HEK293 (cell line): ENCODE measurements around the gene BPIFB4.

Experiments used
- CTCF ChIA-PET: fragments of 350-600 bp; formaldehyde crosslinking; extraction: SDS; loops from one replicate; lab custom pipeline; 2021; ENCODE audit warnings: antibody characterized with exemption; lab: Yijun Ruan, JAX
- POLR2A ChIA-PET: fragments of 300-600 bp; formaldehyde crosslinking; extraction: SDS; loops from one replicate; lab custom pipeline; 2020; ENCODE audit warnings: antibody characterized with exemption, inconsistent platforms; lab: Yijun Ruan, JAX
- H3K27ac ChIP-seq: fragments of 200-500 bp; sonication (Bioruptor generic); 2 replicates; pipeline ENCODE4 v1.5.1; 2014; ENCODE audit warnings: low read depth, low read length, control low read depth, inconsistent platforms; ENCODE audit errors: extremely low read depth
- H3K36me3 ChIP-seq, 2 experiments: fragments of 200-500 bp in 1 of 2; sonication (Bioruptor generic) in 1 of 2; 1 replicate in 1 of 2; 2 replicates in 1 of 2; pipeline ENCODE4 v1.5.1; 2014 to 2017; ENCODE audit warnings: inconsistent platforms in 2 of 2, low read length in 2 of 2; ENCODE audit not compliant: control insufficient read depth in 2 of 2, insufficient read depth in 1 of 2
- H3K4me1 ChIP-seq: fragments of 200-500 bp; sonication (Bioruptor generic); 2 replicates; pipeline ENCODE4 v1.5.1; 2014; ENCODE audit warnings: mild to moderate bottlenecking, low read length, inconsistent platforms; ENCODE audit not compliant: control insufficient read depth, insufficient read depth
- H3K4me3 ChIP-seq: 2 replicates; pipeline ENCODE4 v1.5.1; 2011; ENCODE audit warnings: low read depth, mild to moderate bottlenecking, control low read depth, low read length, moderate library complexity
- H3K9me3 ChIP-seq: fragments of 200-500 bp; sonication (Bioruptor generic); 2 replicates; pipeline ENCODE4 v1.5.1; 2014; ENCODE audit warnings: low read depth, low read length, inconsistent platforms; ENCODE audit not compliant: control insufficient read depth, insufficient read depth
- KLF7 ChIP-seq: fragments of 450-650 bp; formaldehyde crosslinking; IDR thresholded peaks from 2 replicates; pipeline ENCODE4 v1.5.1; 2016; ENCODE audit warnings: missing biosample characterization, missing genetic modification characterization, borderline replicate concordance
- MEIS1 ChIP-seq: sonication (generic); formaldehyde crosslinking; IDR thresholded peaks from 2 replicates; pipeline ENCODE4 v1.8.1; 2022; ENCODE audit warnings: missing genetic modification reagents, mild to moderate bottlenecking, borderline replicate concordance
- PRDM2 ChIP-seq: fragments of 450-650 bp; formaldehyde crosslinking; IDR thresholded peaks from 2 replicates; pipeline ENCODE4 v1.5.1; 2016; ENCODE audit warnings: missing biosample characterization, missing genetic modification characterization, borderline replicate concordance
- PRDM4 ChIP-seq: fragments of 450-650 bp; formaldehyde crosslinking; IDR thresholded peaks from 2 replicates; pipeline ENCODE4 v1.5.1; 2017; ENCODE audit warnings: missing biosample characterization, missing genetic modification characterization
- SETDB1 ChIP-seq: IDR thresholded peaks from one replicate; pipeline ENCODE4 v1.6.1; 2017; ENCODE audit warnings: mild to moderate bottlenecking, low read length, moderate library complexity, mixed read lengths; ENCODE audit not compliant: insufficient read length
- TCF7L2 ChIP-seq: IDR thresholded peaks from 2 replicates; pipeline ENCODE4 v1.6.1; 2011; ENCODE audit warnings: low read depth, mild to moderate bottlenecking, inconsistent platforms, low read length, moderate library complexity, borderline replicate concordance
- WT1 ChIP-seq: fragments of 450-650 bp; formaldehyde crosslinking; IDR thresholded peaks from 2 replicates; pipeline ENCODE4 v1.5.1; 2016; ENCODE audit warnings: missing biosample characterization, missing genetic modification characterization
- ZBTB17 ChIP-seq: fragments of 450-650 bp; formaldehyde crosslinking; IDR thresholded peaks from 2 replicates; pipeline ENCODE4 v1.5.1; 2016; ENCODE audit warnings: missing biosample characterization, missing genetic modification characterization
- ZFP41 ChIP-seq: fragments of 450-650 bp; formaldehyde crosslinking; IDR thresholded peaks from 2 replicates; pipeline ENCODE4 v1.5.1; 2016; ENCODE audit warnings: missing biosample characterization, missing genetic modification characterization, borderline replicate concordance
- ZNF133 ChIP-seq: fragments of 450-650 bp; formaldehyde crosslinking; IDR thresholded peaks from 2 replicates; pipeline ENCODE4 v1.5.1; 2016; ENCODE audit warnings: missing biosample characterization, missing genetic modification characterization
- ZNF138 ChIP-seq: fragments of 450-650 bp; formaldehyde crosslinking; IDR thresholded peaks from 2 replicates; pipeline ENCODE4 v1.5.1; 2016; ENCODE audit warnings: missing biosample characterization, missing genetic modification characterization, borderline replicate concordance
- ZNF157 ChIP-seq: fragments of 450-650 bp; formaldehyde crosslinking; IDR thresholded peaks from 2 replicates; pipeline ENCODE4 v1.5.1; 2016; ENCODE audit warnings: missing biosample characterization, missing genetic modification characterization
- ZNF2 ChIP-seq: fragments of 450-650 bp; formaldehyde crosslinking; IDR thresholded peaks from 2 replicates; pipeline ENCODE4 v1.5.1; 2016; ENCODE audit warnings: missing biosample characterization, missing genetic modification characterization
- ZNF239 ChIP-seq: fragments of 450-650 bp; formaldehyde crosslinking; IDR thresholded peaks from 2 replicates; pipeline ENCODE4 v1.5.1; 2016; ENCODE audit warnings: missing biosample characterization, missing genetic modification characterization
- ZNF488 ChIP-seq: fragments of 450-650 bp; formaldehyde crosslinking; IDR thresholded peaks from 2 replicates; pipeline ENCODE4 v1.5.1; 2016; ENCODE audit warnings: missing biosample characterization, missing genetic modification characterization
- ZNF555 ChIP-seq: fragments of 450-650 bp; formaldehyde crosslinking; conservative IDR thresholded peaks from 2 replicates; pipeline ENCODE4 v1.5.1; 2017; ENCODE audit warnings: missing biosample characterization, mild to moderate bottlenecking, missing genetic modification characterization, inconsistent platforms
- ZNF558 ChIP-seq: fragments of 450-650 bp; formaldehyde crosslinking; IDR thresholded peaks from 2 replicates; pipeline ENCODE4 v1.5.1; 2016; ENCODE audit warnings: missing biosample characterization, missing genetic modification characterization
- ZNF621 ChIP-seq: fragments of 450-650 bp; formaldehyde crosslinking; IDR thresholded peaks from 2 replicates; pipeline ENCODE4 v1.5.1; 2017; ENCODE audit warnings: missing biosample characterization, missing genetic modification characterization
- ZNF629 ChIP-seq: fragments of 450-650 bp; formaldehyde crosslinking; IDR thresholded peaks from 2 replicates; pipeline ENCODE4 v1.5.1; 2017; ENCODE audit warnings: missing biosample characterization, missing genetic modification characterization
- ZNF664 ChIP-seq: fragments of 450-650 bp; formaldehyde crosslinking; IDR thresholded peaks from 2 replicates; pipeline ENCODE4 v1.5.1; 2016; ENCODE audit warnings: missing biosample characterization, missing genetic modification characterization
- ZNF670 ChIP-seq: fragments of 450-650 bp; formaldehyde crosslinking; IDR thresholded peaks from 2 replicates; pipeline ENCODE4 v1.5.1; 2016; ENCODE audit warnings: missing biosample characterization, missing genetic modification characterization, low read depth
- ZNF701 ChIP-seq: fragments of 450-650 bp; formaldehyde crosslinking; IDR thresholded peaks from 2 replicates; pipeline ENCODE4 v1.5.1; 2016; ENCODE audit warnings: missing biosample characterization, missing genetic modification characterization
- ZNF704 ChIP-seq: fragments of 450-650 bp; formaldehyde crosslinking; IDR thresholded peaks from 2 replicates; pipeline ENCODE4 v1.5.1; 2016; ENCODE audit warnings: missing biosample characterization, missing genetic modification characterization
- ZNF776 ChIP-seq: fragments of 450-650 bp; formaldehyde crosslinking; IDR thresholded peaks from 2 replicates; pipeline ENCODE4 v1.5.0; 2017; ENCODE audit warnings: missing biosample characterization, missing genetic modification characterization, borderline replicate concordance

Gene BPIFB4

GRCh38 chr20:33147299-33147698, 67.9 kb downstream of the BPIFB4 start:
- ChIA-PET CTCF (no interaction called here), POLR2A (no interaction called here)
- Histone ChIP-seq H3K4me3 (no peak overlapping the region), H3K36me3 (no peaks in the 10 kb centered on the region), H3K4me1 (no peaks in the 10 kb centered on the region), H3K9me3 (no peaks in the 10 kb centered on the region), H3K27ac (no peak overlapping the region)
- TF ChIP-seq ZNF555 (tag by site-specific recombination) = no peak
- TF ChIP-seq ZNF488 = no peak
- TF ChIP-seq ZNF157 (tag by site-specific recombination) = no peak
- no peak for TF ChIP-seq ZNF629 (tag by site-specific recombination)
- no peak for TF ChIP-seq MEIS1 (CRISPR knock-in tag)
- TF ChIP-seq PRDM2 (tag by site-specific recombination) = no peak
- no peak for TF ChIP-seq KLF7 (tag by site-specific recombination)
- TF ChIP-seq ZFP41 (tag by site-specific recombination) = no peak
- no peak for TF ChIP-seq PRDM4 (tag by site-specific recombination)
- no peak for TF ChIP-seq ZNF558 (tag by site-specific recombination)
- TF ChIP-seq ZNF2 (tag by site-specific recombination) = no peak
- TF ChIP-seq ZNF133 (tag by site-specific recombination) = no peak

- POLR2A ChIA-PET = no interaction called here
- CTCF ChIA-PET = no interaction called here
- TF ChIP-seq ZNF558 (tag by site-specific recombination) = no peak
- TF ChIP-seq ZNF621 (tag by site-specific recombination) = no peak
- no peak for TF ChIP-seq SETDB1
- TF ChIP-seq ZNF704 (tag by site-specific recombination) = no peak
- no peak for TF ChIP-seq ZNF239 (tag by site-specific recombination)
- no peak for TF ChIP-seq ZNF555 (tag by site-specific recombination)
- TF ChIP-seq TCF7L2 = no peak
- no peak for TF ChIP-seq ZNF776
- TF ChIP-seq WT1 (tag by site-specific recombination) = no peak
- TF ChIP-seq ZNF157 (tag by site-specific recombination) = no peak
- no peak for TF ChIP-seq ZNF670 (tag by site-specific recombination)
- TF ChIP-seq ZNF701 (tag by site-specific recombination) = no peak
- TF ChIP-seq ZNF664 (tag by site-specific recombination) = no peak
- no peak for TF ChIP-seq ZBTB17
- TF ChIP-seq ZNF138 (tag by site-specific recombination) = no peak
- TF ChIP-seq, all 188 proteins: peak for 0
- no peak overlapping the region for H3K27ac ChIP-seq
- no peaks in the 10 kb centered on the region for H3K36me3 ChIP-seq
- H3K9me3 ChIP-seq = no peaks in the 10 kb centered on the region
- H3K4me3 ChIP-seq = no peak overlapping the region
- H3K4me1 ChIP-seq = no peaks in the 10 kb centered on the region
Measured at GRCh38 chr20:33148040-33148439, 68.6 kb downstream of the BPIFB4 start.
